Measurements from ENCODE around the gene LMAN2. TPM values are rescaled to one million over a fixed set of nuclear protein-coding genes. Genes with fewer than 3 reads are reported as not detected.

LMAN2 gene
- total and polyA plus RNA-seq, 12 donors: 46.3 to 215 (median 56.3) TPM

DNA sequence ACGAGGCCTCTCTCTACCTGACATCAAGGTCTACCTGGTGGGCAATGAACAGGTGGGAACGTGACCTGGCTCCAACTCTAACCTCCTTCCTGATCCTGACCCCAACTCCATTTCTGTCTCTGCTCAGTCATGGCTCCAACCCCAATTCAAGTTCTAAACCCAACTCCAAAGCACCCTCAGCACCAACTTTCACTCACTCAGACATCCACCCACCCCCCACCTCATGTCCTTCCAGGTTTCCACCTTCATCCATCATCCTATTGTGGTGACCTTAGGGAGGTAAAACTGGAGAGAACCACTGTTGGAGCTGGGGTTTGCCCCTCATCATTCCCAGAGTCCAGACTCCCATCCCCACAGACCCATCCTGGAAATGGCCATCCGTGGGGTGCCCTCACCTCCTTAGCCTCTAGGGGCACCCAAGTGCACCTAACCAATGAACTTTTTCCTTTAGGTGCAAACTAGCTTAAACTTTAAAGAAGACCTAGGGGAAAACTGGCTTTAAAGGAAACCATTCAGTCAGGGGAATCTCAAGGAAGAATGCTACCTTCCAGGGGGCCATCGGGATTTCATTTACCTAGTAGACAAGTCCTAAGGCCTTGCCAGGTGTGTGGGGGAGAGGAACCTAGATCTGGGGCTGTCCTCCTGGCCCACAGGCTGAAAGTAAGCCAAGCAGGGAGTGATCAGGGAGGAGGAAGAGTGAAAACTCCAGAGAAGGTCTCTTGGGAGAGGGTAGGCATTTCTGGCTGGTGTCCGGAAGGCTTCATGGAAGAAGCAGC lies 17.6 kb upstream of the LMAN2 start:
- Histone ChIP-seq H3K4me1 (peaks cover 3 to 67% (median 18%) of the 10 kb centered on the region in 9 donors), H3K9me3 (no peaks in the 10 kb centered on the region), H3K27ac (no peak overlapping the region), H3K4me3 (no peak overlapping the region), H3K36me3 (peaks cover 0 to 39% (median 0%) of the 10 kb centered on the region in 9 donors), H3K27me3 (no peaks in the 10 kb centered on the region)
- WGBS, 2 donors: 74 to 77% methylated on average over 5 of the region's 5 CpGs
- ATAC-seq: no peak
- intact Hi-C loops (cut with DNase I): loop anchor here in 2 of 10 donors (10.0 kb wide), 2 partner anchors 54 to 254 kb away; partner anchors contain the start of gene MXD3 (in 1 of the 2)
- TF ChIP-seq, protein P1, sequence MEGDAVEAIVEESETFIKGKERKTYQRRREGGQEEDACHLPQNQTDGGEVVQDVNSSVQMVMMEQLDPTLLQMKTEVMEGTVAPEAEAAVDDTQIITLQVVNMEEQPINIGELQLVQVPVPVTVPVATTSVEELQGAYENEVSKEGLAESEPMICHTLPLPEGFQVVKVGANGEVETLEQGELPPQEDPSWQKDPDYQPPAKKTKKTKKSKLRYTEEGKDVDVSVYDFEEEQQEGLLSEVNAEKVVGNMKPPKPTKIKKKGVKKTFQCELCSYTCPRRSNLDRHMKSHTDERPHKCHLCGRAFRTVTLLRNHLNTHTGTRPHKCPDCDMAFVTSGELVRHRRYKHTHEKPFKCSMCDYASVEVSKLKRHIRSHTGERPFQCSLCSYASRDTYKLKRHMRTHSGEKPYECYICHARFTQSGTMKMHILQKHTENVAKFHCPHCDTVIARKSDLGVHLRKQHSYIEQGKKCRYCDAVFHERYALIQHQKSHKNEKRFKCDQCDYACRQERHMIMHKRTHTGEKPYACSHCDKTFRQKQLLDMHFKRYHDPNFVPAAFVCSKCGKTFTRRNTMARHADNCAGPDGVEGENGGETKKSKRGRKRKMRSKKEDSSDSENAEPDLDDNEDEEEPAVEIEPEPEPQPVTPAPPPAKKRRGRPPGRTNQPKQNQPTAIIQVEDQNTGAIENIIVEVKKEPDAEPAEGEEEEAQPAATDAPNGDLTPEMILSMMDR (IDR thresholded peaks at IDR 0.05): peak in 7 of 9 donors; percentile 45 to 64 (median 53)
- no peak for DNase-seq

DNA sequence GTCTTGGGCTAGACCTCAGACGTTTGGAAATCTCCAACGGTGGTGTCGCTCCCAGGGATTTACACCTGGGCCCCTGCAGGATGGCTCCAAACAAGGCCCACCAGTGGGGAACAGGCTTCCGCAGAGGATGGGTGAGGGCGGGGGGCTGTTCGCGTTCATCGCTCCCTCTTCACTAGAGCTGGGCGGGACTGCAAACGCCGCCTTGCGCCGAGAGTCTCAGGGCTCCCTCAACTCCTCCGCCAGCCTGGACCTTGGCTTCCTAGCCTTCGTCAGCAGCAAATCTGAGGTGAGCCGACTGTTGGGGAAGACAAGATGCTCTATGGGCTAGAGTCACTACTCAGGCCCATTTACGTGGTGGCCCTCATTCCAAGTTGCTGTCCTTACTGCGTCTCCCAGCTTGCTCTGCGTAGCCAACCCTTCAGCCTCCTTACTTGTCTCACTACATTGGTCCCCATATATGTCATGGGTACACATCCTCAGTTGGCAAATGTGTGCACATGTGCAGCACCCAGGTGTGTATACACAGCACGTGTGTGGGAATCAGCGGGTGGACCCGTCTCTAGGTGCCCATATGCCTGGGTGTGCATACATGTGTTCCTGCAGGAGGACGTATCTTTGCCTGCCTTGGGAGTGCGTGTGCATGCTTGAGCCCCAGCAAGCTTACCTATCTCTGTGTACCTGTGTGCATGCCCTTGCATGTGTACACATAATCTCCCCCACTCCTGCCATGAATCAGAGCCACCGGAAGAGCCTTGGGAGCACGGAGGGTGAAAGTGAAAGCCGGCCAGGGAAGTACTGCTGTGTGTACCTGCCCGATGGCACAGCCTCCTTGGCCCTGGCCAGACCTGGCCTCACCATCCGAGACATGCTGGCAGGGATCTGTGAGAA lies 16.8 kb upstream of the LMAN2 start:
- peaks cover 3 to 76% (median 24%) of the 10 kb centered on the region in 9 donors for H3K4me1 ChIP-seq
- H3K4me3 ChIP-seq: peak overlapping the region in 4 of 10 donors; percentile 50 to 60 (median 56)
- H3K9me3 ChIP-seq: no peaks in the 10 kb centered on the region
- peaks cover 0 to 39% (median 0%) of the 10 kb centered on the region in 9 donors for H3K36me3 ChIP-seq
- H3K27ac ChIP-seq: no peak overlapping the region
- TF ChIP-seq, protein P1 (IDR thresholded peaks at IDR 0.05): no peak
- intact Hi-C loops (cut with DNase I): loop anchor here in 2 of 10 donors (10.0 kb wide), 2 partner anchors 53 to 253 kb away; partner anchors contain the start of gene MXD3 (in 1 of the 2)
- WGBS, 2 donors: 75 to 77% methylated on average over 29 of the region's 29 CpGs
- ATAC-seq: no peak
- H3K27me3 ChIP-seq: no peaks in the 10 kb centered on the region
- DNase-seq: no peak

DNA sequence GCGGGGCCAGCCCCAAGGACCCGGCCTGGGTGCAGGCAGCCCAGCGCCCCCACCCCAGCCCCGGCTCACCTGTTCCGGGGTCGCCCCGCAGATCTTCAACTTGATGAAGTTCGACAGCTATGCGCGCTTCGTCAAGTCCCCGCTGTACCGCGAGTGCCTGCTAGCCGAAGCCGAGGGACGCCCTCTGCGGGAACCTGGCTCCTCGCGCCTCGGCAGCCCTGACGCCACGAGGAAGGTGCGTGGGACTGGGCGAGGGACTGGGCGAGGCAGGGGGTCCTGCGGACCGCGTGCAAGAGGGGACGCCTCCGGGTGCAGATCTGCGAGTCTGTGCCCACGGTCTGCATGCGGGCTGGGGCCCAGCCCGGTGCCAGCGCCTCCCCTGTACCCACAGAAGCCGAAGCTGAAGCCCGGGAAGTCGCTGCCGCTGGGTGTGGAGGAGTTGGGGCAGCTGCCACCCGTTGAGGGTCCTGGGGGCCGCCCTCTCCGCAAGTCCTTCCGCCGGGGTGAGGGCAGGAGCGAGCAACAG lies 15.9 kb upstream of the LMAN2 start:
- ATAC-seq: peak in 5 of 8 donors; percentile 5 to 12 (median 10)
- Histone ChIP-seq H3K4me1 (peaks cover 3 to 78% (median 31%) of the 10 kb centered on the region in 9 donors), H3K27me3 (no peaks in the 10 kb centered on the region), H3K27ac (peak overlapping the region in 9 of 10 donors; percentile 69 to 93 (median 86)), H3K36me3 (peaks cover 0 to 34% (median 0%) of the 10 kb centered on the region in 9 donors), H3K4me3 (peak overlapping the region; percentile 31 to 60 (median 48)), H3K9me3 (no peaks in the 10 kb centered on the region)
- TF ChIP-seq, protein P1 (IDR thresholded peaks at IDR 0.05): peak in 2 of 9 donors; percentile 27 to 35
- intact Hi-C loops (cut with DNase I): loop anchor here in 2 of 10 donors (10.0 kb wide), 2 partner anchors 53 to 253 kb away; partner anchors contain the start of gene MXD3 (in 1 of the 2)
- DNase-seq: no peak
- 13 to 16% methylated on average over 43 to 46 of the region's 46 CpGs for WGBS, 2 donors
